Suprapubic skin (tissue), 4 donors: Measurements from ENCODE around the gene GPC1. TPM values are rescaled to one million over a fixed set of nuclear protein-coding genes. Genes with fewer than 3 reads are reported as not detected.

Experiments
- DNase-seq, 2 donors: peaks; one replicate each; pipeline ENCODE4 v3.0.0-alpha.2; 2019; ENCODE audit warnings: low spot score in 2 of 2
- H3K27ac ChIP-seq: fragments of 200-600 bp; sonication (generic); one replicate; pipeline ENCODE4 v1.5.1; 2019
- H3K27me3 ChIP-seq: fragments of 200-600 bp; sonication (generic); one replicate; pipeline ENCODE4 v1.5.1; 2019
- H3K36me3 ChIP-seq: fragments of 200-600 bp; sonication (generic); one replicate; pipeline ENCODE4 v1.5.1; 2019
- H3K4me1 ChIP-seq: fragments of 200-600 bp; sonication (generic); one replicate; pipeline ENCODE4 v1.5.1; 2019
- H3K4me3 ChIP-seq: fragments of 200-600 bp; sonication (generic); one replicate; pipeline ENCODE4 v1.5.1; 2019; ENCODE audit warnings: mild to moderate bottlenecking
- H3K9me3 ChIP-seq: fragments of 200-600 bp; sonication (generic); one replicate; pipeline ENCODE4 v1.5.1; 2019
- EP300 ChIP-seq: sonication (generic); formaldehyde crosslinking; IDR thresholded peaks from one replicate; pipeline ENCODE4 v1.6.1; 2017; ENCODE audit warnings: antibody characterized with exemption
- POLR2A ChIP-seq, 2 donors: fragments of 450-650 bp; IDR thresholded peaks; one replicate each; pipeline ENCODE4 v1.6.1; 2017; ENCODE audit warnings: antibody characterized with exemption in 2 of 2, mild to moderate bottlenecking in 2 of 2, moderate library complexity in 2 of 2
- POLR2AphosphoS5 ChIP-seq, 3 donors: sonication (generic); formaldehyde crosslinking; IDR thresholded peaks; one replicate each; pipeline ENCODE4 v1.6.1; 2017; ENCODE audit warnings: antibody characterized with exemption in 3 of 3
- WGBS: methylation state at CpG from one replicate; pipeline ENCODE4 v1.1.5; 2018; 5-methylcytosine and 5-hydroxymethylcytosine counted together
- total RNA-seq, 4 donors: library from RNA; depleted of rRNA; stranded (reverse); fragments of >200 nt; gene quantifications; one replicate each; pipeline ENCODE4 v1.1.0, GENCODE V29; 2016
- TF ChIP-seq, protein P1 (sequence below), 2 donors: fragments of 200-600 bp in 1 of 2; fragments of 450-650 bp in 1 of 2; sonication (generic) in 1 of 2; IDR thresholded peaks; one replicate each; pipeline ENCODE4 v1.5.1; 2016 to 2019; ENCODE audit warnings: antibody characterized with exemption in 2 of 2, mild to moderate bottlenecking in 1 of 2, moderate library complexity in 1 of 2

Gene GPC1
- total RNA-seq, 4 donors from 2014 or later = 130 to 164 (median 145) TPM

DNA sequence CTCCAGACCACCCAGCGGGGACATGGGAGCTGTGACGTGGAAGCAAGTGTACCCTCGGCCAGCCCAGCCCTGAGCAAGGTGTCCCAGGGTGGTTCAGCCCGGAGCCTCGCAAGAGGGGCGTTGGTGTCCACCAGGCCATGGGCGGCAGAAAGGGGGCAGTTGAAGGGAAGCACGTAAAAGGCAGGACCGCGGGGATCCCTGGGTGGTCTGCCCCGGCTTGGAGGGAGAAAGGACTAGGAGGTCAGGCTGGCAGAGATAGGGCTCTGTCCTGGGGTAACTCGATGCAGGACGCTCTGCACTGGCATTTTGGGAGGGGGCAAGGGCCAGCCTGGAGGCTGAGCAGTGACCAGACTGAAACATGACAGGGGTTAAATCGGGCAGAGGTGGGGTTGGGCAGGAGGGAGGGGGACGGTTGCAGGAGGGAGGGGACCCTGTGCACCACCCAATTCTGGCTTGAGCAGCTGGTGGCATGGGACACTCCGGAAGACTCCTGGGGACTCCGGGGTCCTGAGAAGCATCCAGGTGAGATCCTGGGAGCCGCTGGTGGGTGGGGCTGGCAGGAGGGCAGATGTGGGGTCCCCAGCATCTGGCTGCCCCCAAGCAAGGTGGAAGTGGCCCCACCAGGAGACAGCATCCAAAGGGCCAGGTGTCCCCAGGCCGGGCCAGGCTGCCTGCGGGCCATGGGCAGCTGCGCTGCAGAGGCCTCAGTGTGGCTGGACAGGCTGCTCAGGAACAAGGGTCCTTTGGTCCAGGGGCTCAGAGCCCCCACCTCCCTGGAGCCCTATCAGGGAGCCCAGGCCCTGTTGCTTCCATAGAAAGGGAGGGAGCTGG is 46.8 kb upstream of the GPC1 start:
- Histone ChIP-seq H3K27me3 (no peaks in the 10 kb centered on the region), H3K36me3 (no peaks in the 10 kb centered on the region), H3K9me3 (no peaks in the 10 kb centered on the region), H3K27ac (no peak overlapping the region), H3K4me3 (no peak overlapping the region), H3K4me1 (peaks cover 7% of the 10 kb centered on the region)
- DNase-seq = no peak
- 90% methylated on average over 17 of the region's 21 CpGs for WGBS
- TF ChIP-seq, protein P1, sequence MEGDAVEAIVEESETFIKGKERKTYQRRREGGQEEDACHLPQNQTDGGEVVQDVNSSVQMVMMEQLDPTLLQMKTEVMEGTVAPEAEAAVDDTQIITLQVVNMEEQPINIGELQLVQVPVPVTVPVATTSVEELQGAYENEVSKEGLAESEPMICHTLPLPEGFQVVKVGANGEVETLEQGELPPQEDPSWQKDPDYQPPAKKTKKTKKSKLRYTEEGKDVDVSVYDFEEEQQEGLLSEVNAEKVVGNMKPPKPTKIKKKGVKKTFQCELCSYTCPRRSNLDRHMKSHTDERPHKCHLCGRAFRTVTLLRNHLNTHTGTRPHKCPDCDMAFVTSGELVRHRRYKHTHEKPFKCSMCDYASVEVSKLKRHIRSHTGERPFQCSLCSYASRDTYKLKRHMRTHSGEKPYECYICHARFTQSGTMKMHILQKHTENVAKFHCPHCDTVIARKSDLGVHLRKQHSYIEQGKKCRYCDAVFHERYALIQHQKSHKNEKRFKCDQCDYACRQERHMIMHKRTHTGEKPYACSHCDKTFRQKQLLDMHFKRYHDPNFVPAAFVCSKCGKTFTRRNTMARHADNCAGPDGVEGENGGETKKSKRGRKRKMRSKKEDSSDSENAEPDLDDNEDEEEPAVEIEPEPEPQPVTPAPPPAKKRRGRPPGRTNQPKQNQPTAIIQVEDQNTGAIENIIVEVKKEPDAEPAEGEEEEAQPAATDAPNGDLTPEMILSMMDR (IDR thresholded peaks at IDR 0.05) = no peak
- TF ChIP-seq POLR2AphosphoS5 (IDR thresholded peaks at IDR 0.05) (no peak), EP300 (no peak)

DNA sequence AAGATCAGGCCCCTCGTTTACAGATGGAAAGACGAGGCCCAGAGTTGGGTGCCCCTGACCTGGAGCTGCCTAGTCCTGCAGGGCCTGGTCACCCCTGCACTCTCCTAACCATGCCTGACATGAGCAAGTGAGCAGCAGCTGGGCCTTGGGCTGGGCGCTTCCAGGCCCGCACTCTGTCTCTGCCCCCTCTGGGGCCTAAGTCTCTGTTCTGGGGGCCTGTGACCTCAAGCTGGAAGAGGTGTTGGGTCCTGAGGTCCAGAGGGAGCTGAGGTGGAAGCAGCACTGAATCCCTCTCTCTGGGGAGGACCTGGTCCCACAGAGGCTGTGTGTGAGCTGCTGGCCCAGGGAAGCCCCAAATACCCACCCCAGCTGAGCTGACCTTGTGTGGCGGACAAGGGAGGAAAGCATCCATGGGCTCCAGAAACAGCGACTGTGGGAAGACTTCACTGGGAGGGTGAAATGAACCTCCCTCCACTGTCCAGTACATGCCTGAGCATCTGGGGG is 46.1 kb upstream of the GPC1 start:
- peak in 1 of 2 donors; percentile 21 for DNase-seq
- no CpG with 5 or more reads among the region's 6 CpGs for WGBS

GRCh38 chr2:240390091-240391073 is 45.1 kb upstream of the GPC1 start:
- Histone ChIP-seq H3K4me1 (peaks cover 7% of the 10 kb centered on the region), H3K9me3 (no peaks in the 10 kb centered on the region), H3K36me3 (no peaks in the 10 kb centered on the region), H3K4me3 (no peak overlapping the region), H3K27me3 (no peaks in the 10 kb centered on the region), H3K27ac (no peak overlapping the region)
- TF ChIP-seq, protein P1 (IDR thresholded peaks at IDR 0.05) = no peak
- no peak for TF ChIP-seq EP300
- TF ChIP-seq POLR2AphosphoS5 (IDR thresholded peaks at IDR 0.05) = no peak
- no peak for TF ChIP-seq POLR2A (IDR thresholded peaks at IDR 0.05)
- DNase-seq = peak in 1 of 2 donors; percentile 42
- 86% methylated on average over 14 of the region's 28 CpGs for WGBS

More for the DNA sequence above, 46.1 kb upstream of the GPC1 start:
- TF ChIP-seq EP300 = no peak
- TF ChIP-seq, protein P1 (IDR thresholded peaks at IDR 0.05) = no peak
- H3K4me3 ChIP-seq = no peak overlapping the region
- H3K9me3 ChIP-seq = no peaks in the 10 kb centered on the region
- H3K27ac ChIP-seq = no peak overlapping the region
- no peaks in the 10 kb centered on the region for H3K36me3 ChIP-seq
- H3K27me3 ChIP-seq = no peaks in the 10 kb centered on the region
- H3K4me1 ChIP-seq = peaks cover 7% of the 10 kb centered on the region

DNA sequence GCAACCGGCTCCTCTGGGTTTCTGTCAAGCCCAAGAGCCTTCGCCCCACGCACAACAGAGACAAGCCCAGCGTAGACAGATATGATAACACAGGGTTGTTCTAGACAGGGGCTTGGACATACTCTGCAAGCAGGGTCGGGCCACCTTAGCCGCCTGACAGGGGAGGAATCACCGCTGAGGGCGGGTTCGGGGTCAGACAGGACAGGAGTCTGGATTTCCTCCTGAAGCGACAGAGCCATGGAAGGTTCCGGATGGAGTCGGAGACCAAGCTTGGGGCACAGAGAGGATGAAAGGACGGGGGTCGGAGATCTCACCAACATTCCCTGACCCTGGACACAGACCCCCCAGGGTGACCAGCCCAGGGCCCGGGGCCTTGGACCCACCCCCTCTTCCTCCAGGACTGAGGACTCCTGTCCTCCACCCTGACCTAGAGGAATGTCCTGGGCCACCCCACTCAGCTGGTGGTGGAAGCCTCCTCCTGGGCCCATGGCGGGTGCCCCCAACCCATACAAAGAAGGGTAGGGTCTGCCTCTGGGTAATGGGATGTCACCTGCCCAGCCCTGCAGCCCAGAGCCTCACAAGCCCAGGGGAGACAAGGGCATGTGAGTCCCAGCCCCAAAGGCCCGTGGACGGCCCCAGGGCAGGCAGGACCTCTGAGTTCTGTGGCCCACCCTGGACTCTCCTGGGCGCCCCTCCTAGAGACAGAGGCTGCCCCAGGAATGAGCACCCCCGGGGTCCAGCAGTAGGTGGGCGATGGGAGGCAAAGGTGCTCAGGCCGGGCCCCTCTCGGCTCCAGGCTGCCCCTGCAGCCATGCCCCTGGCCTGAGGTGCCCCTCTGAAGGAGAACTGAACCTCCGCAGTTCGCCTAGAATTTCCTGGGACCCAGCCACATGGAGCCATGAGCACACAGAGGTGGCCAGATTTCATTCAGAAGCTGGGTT is 44.1 kb upstream of the GPC1 start:
- H3K27ac ChIP-seq = no peak overlapping the region
- no peaks in the 10 kb centered on the region for H3K36me3 ChIP-seq
- H3K27me3 ChIP-seq = no peaks in the 10 kb centered on the region
- DNase-seq = peak; percentile 44 to 76
- no peak for TF ChIP-seq EP300
- TF ChIP-seq, protein P1 (IDR thresholded peaks at IDR 0.05) = no peak
- no peak for TF ChIP-seq POLR2A (IDR thresholded peaks at IDR 0.05)
- TF ChIP-seq POLR2AphosphoS5 (IDR thresholded peaks at IDR 0.05) = no peak
- H3K4me1 ChIP-seq = peaks cover 16% of the 10 kb centered on the region
- WGBS = 94% methylated on average over 15 of the region's 25 CpGs
- H3K4me3 ChIP-seq = no peak overlapping the region
- no peaks in the 10 kb centered on the region for H3K9me3 ChIP-seq
